ENCODE measurements around the gene CECR2. TPM values are rescaled to one million over a fixed set of nuclear protein-coding genes. Genes with fewer than 3 reads are reported as not detected.

Gene CECR2
- total RNA-seq, 2 experiments from 2014 or later: 0.10 to 0.26 TPM

GRCh38 chr22:17375914-17376614 is 6.8 kb downstream of the CECR2 start:
- no peaks in the 10 kb centered on the region for H3K36me3 Mint-ChIP-seq
- peaks cover 30% of the 10 kb centered on the region for H3K27me3 Mint-ChIP-seq
- H3K4me3 Mint-ChIP-seq: no peak overlapping the region
- H3K4me1 Mint-ChIP-seq: peaks cover under 1% of the 10 kb centered on the region
- no peaks in the 10 kb centered on the region for H3K9me3 Mint-ChIP-seq
- H3K27ac Mint-ChIP-seq: no peak overlapping the region
- no peak for DNase-seq

GRCh38 chr22:17376950-17377349 is 7.7 kb downstream of the CECR2 start:
- Mint-ChIP-seq H3K9me3 (no peaks in the 10 kb centered on the region), H3K27me3 (peaks cover 21% of the 10 kb centered on the region), H3K27ac (no peak overlapping the region), H3K36me3 (no peaks in the 10 kb centered on the region), H3K4me3 (no peak overlapping the region), H3K4me1 (no peaks in the 10 kb centered on the region)
- no peak for DNase-seq

- Mint-ChIP-seq H3K36me3 (peaks cover 1% of the 10 kb centered on the region), H3K27me3 (peaks cover 10% of the 10 kb centered on the region), H3K4me3 (no peak overlapping the region), H3K9me3 (peaks cover 2% of the 10 kb centered on the region), H3K27ac (no peak overlapping the region), H3K4me1 (no peaks in the 10 kb centered on the region)
- no peak for DNase-seq
These were observed 10.7 kb downstream of the CECR2 start for GRCh38 chr22:17379944-17380343.

GRCh38 chr22:17380359-17381087 is 11.3 kb downstream of the CECR2 start:
- H3K4me3 Mint-ChIP-seq: no peak overlapping the region
- no peaks in the 10 kb centered on the region for H3K4me1 Mint-ChIP-seq
- peaks cover 7% of the 10 kb centered on the region for H3K27me3 Mint-ChIP-seq
- peaks cover 1% of the 10 kb centered on the region for H3K36me3 Mint-ChIP-seq
- H3K9me3 Mint-ChIP-seq: peaks cover 2% of the 10 kb centered on the region
- no peak overlapping the region for H3K27ac Mint-ChIP-seq
- no peak for DNase-seq

- Mint-ChIP-seq H3K4me1 (no peaks in the 10 kb centered on the region), H3K27ac (no peak overlapping the region), H3K4me3 (no peak overlapping the region), H3K36me3 (peaks cover 1% of the 10 kb centered on the region), H3K9me3 (peaks cover 2% of the 10 kb centered on the region), H3K27me3 (peaks cover 1% of the 10 kb centered on the region)
- DNase-seq: no peak
These were observed 12.1 kb downstream of the CECR2 start for GRCh38 chr22:17381192-17381913.

GRCh38 chr22:17384612-17385330 is 15.5 kb downstream of the CECR2 start:
- Mint-ChIP-seq H3K27me3 (no peaks in the 10 kb centered on the region), H3K9me3 (peaks cover 2% of the 10 kb centered on the region), H3K27ac (no peak overlapping the region), H3K4me1 (no peaks in the 10 kb centered on the region), H3K4me3 (no peak overlapping the region), H3K36me3 (peaks cover 1% of the 10 kb centered on the region)
- no peak for DNase-seq

- no peaks in the 10 kb centered on the region for H3K4me1 Mint-ChIP-seq
- peaks cover 1% of the 10 kb centered on the region for H3K36me3 Mint-ChIP-seq
- H3K4me3 Mint-ChIP-seq: no peak overlapping the region
- H3K27ac Mint-ChIP-seq: no peak overlapping the region
- DNase-seq: no peak
- no peaks in the 10 kb centered on the region for H3K27me3 Mint-ChIP-seq
- H3K9me3 Mint-ChIP-seq: peaks cover 2% of the 10 kb centered on the region
These were observed 18.1 kb downstream of the CECR2 start for GRCh38 chr22:17387356-17387755.

- Mint-ChIP-seq H3K36me3 (peaks cover 1% of the 10 kb centered on the region), H3K4me1 (no peaks in the 10 kb centered on the region)
These were observed 19.0 kb downstream of the CECR2 start for GRCh38 chr22:17388235-17388634.

GRCh38 chr22:17390087-17390486 is 20.8 kb downstream of the CECR2 start:
- H3K4me3 Mint-ChIP-seq: no peak overlapping the region
- H3K36me3 Mint-ChIP-seq: no peaks in the 10 kb centered on the region
- H3K9me3 Mint-ChIP-seq: no peaks in the 10 kb centered on the region
- no peak overlapping the region for H3K27ac Mint-ChIP-seq
- H3K4me1 Mint-ChIP-seq: no peaks in the 10 kb centered on the region
- no peak for DNase-seq
- H3K27me3 Mint-ChIP-seq: no peaks in the 10 kb centered on the region

More at GRCh38 chr22:17388235-17388634, 19.0 kb downstream of the CECR2 start:
- no peak for DNase-seq
- H3K27ac Mint-ChIP-seq: no peak overlapping the region
- H3K9me3 Mint-ChIP-seq: peaks cover 2% of the 10 kb centered on the region
- H3K4me3 Mint-ChIP-seq: no peak overlapping the region
- H3K27me3 Mint-ChIP-seq: no peaks in the 10 kb centered on the region

GRCh38 chr22:17396516-17396915 is 27.3 kb downstream of the CECR2 start:
- DNase-seq: no peak
- Mint-ChIP-seq H3K36me3 (no peaks in the 10 kb centered on the region), H3K27ac (no peak overlapping the region), H3K4me1 (peaks cover 5% of the 10 kb centered on the region), H3K4me3 (no peak overlapping the region), H3K9me3 (no peaks in the 10 kb centered on the region), H3K27me3 (no peaks in the 10 kb centered on the region)

GRCh38 chr22:17397756-17398547 is 28.7 kb downstream of the CECR2 start:
- Mint-ChIP-seq H3K4me1 (peaks cover 5% of the 10 kb centered on the region), H3K27ac (peak overlapping the region; percentile 2), H3K27me3 (no peaks in the 10 kb centered on the region), H3K36me3 (no peaks in the 10 kb centered on the region), H3K4me3 (no peak overlapping the region), H3K9me3 (no peaks in the 10 kb centered on the region)
- no peak for DNase-seq

- no peak for DNase-seq
- no peak overlapping the region for H3K4me3 Mint-ChIP-seq
- H3K4me1 Mint-ChIP-seq: peaks cover 5% of the 10 kb centered on the region
- H3K9me3 Mint-ChIP-seq: no peaks in the 10 kb centered on the region
- no peak overlapping the region for H3K27ac Mint-ChIP-seq
- H3K36me3 Mint-ChIP-seq: no peaks in the 10 kb centered on the region
- H3K27me3 Mint-ChIP-seq: no peaks in the 10 kb centered on the region
These were observed 31.0 kb downstream of the CECR2 start for GRCh38 chr22:17400305-17400704.

- H3K36me3 Mint-ChIP-seq: no peaks in the 10 kb centered on the region
- DNase-seq: no peak
- H3K4me1 Mint-ChIP-seq: peaks cover 5% of the 10 kb centered on the region
- no peak overlapping the region for H3K4me3 Mint-ChIP-seq
- no peak overlapping the region for H3K27ac Mint-ChIP-seq
- H3K27me3 Mint-ChIP-seq: no peaks in the 10 kb centered on the region
- H3K9me3 Mint-ChIP-seq: no peaks in the 10 kb centered on the region
These were observed 32.5 kb downstream of the CECR2 start for GRCh38 chr22:17401728-17402127.

- H3K4me3 Mint-ChIP-seq: no peak overlapping the region
- H3K27me3 Mint-ChIP-seq: no peaks in the 10 kb centered on the region
- no peak for DNase-seq
- no peaks in the 10 kb centered on the region for H3K9me3 Mint-ChIP-seq
- H3K36me3 Mint-ChIP-seq: no peaks in the 10 kb centered on the region
- no peak overlapping the region for H3K27ac Mint-ChIP-seq
- H3K4me1 Mint-ChIP-seq: peaks cover 5% of the 10 kb centered on the region
These were observed 33.0 kb downstream of the CECR2 start for GRCh38 chr22:17402293-17402692.

Data from activated naive CD8-positive, alpha-beta T cell treated with anti-CD3 and anti-CD28 coated beads for 36 hours (primary cell).